Kidney tubule cell (primary cell): ENCODE results near the gene MXD1.
"Not testable (repeated sequence)": the region's sequence is repeated elsewhere in the genome, so short reads cannot be mapped to it uniquely, and the experiment has no call there.

Experiments used
- DNase-seq: peaks from one replicate; pipeline ENCODE4 v3.0.0-alpha.2; 2018; ENCODE audit warnings: low spot score

The MXD1 gene

DNA sequence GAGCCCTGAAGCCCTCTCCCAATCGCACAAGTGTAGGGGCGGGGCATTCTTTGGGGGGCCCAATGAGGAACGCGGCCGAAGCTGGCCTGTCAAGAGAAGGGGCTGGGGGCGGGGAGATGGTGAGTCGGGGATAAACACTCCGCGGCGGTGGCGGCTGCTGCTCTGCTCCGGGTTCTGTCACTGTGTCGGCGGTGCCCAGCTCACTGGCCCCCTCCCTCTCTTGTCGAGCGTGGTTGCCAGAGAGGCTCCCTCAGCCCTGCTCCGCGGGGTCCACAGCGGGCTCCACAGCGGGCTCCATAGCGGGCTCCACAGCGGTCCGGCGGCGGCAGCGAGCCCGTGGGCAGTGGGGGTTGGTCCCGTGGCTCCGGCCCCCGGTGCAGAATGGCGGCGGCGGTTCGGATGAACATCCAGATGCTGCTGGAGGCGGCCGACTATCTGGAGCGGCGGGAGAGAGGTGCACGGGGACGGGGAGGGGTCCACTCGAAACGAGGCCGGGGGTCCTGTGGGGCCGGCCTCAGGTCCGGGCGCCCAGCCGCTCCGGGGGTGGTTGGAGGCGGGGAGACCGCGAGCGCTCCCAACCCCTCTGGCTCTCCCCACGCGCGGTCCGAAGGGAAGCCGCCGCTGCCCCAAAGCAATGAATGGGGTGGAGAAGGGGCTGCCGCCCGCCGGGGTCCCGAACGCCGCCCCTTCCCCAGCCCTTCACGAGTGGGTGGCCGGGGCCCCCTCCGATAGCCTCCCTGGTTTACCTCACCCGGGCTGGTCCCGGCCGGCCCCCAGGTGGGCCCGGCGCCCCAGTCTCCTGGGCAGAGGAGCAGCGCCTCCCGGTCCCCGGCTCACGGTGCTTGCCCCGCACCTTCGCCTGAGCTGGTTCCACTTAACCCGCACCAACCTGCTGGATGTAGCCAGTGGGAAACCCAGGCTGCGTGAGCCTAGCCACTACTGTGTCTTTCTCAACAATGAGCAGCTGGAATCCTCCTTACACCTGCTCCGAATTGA, at the start of gene MXD1:
Gene MXD1, plus strand, starts transcription at position 160 of the 996 bp plus-strand sequence. Its CDS starts 222 bp downstream, at position 382.
- DNase-seq: peak; percentile 20

- DNase-seq: no peak
Measured at GRCh38 chr2:69888451-69888850, 26.5 kb upstream of the MXD1 start.

GRCh38 chr2:69889302-69889701, 25.6 kb upstream of the MXD1 start:
- DNase-seq: no peak

DNA sequence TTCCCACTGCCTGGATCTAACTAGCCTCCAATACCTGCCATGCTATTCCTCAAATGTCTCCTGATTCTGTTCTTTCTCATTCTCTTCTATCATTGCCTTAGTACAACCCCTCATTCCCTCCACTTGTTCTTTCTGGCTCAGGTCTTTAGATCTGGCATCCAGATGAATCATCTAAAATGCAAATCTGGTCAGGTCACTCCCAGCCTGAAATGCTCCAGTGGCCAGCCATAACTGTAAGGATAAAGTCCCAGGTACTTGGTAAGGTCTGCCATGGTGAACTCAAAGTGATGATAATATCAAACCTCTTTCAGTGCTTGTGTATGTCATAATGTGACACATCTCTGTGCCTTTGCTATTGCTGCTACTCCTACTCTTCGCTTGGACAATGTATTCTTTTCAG, 24.0 kb upstream of the MXD1 start:
- peak; percentile 56 for DNase-seq

DNA sequence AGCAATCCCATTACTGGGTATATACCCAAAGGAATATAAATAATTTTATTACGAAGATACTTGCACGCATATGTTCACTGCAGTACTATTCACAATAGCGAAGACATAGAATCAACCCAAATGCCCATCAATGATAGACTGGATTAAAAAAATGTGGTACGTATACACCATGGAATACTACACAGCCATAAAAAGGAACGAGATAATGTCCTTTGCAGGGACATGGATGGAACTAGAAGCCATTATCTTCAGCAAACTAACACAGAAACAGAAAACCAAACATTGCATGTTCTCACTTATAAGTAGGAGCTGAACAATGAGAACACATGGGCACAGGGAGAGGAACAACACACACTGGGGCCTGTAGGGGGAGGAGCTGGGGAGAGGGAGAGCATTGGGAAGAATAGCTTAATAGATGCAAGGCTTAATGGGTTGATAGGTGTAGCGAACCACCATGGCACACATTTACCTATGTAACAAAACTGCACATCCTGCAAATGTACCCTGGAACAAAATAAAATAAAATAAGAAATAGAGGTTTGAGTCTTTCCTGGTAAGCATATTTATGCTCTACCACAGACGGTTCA, 22.0 kb upstream of the MXD1 start:
- DNase-seq: not testable (repeated sequence)

DNA sequence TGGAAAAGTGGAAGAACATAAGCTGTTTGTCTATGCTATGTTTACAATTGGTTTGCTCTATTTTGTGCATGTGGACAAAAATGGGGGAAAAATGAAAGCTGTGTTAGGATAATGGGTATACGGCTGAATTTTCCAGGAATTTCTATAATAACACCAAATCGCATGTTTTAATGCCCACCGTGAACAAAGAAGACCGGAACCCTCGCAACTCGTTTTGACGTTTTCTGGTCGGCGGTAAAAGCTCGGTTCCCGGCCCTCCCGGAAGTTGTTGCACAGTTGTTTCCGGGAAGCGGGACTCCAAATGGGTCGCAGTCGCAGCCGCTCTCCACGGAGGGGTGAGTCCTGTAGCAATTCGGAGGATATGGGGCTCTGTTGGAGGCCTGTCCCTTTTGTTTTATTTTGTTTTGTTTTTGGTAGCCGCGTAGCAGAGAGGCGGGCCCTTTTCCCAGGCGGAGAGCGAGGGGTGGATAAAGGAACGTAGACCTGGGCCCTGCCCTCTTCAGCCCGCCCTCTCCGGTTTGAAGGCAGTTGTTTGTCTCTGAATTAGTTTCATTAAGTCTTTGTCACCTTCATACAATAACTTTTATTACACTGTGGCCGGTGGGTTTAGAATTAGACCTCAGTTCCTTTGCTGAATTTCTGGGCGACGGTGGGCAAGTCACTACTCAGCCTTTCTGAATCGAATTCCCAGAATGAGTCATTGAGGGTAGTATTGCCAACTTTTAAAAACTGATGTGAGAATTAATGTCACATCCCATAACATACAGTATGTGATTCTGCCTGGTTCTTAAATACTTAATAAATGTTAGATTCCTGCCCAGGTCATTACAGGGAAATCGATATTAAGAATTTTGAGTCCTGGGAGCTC, 21.0 kb upstream of the MXD1 start, which contains the start of gene SNRNP27:
Gene SNRNP27, plus strand, starts transcription at position 273 of the 868 bp plus-strand sequence. Its CDS starts 29 bp downstream, at position 302.
- peak; percentile 81 for DNase-seq

DNA sequence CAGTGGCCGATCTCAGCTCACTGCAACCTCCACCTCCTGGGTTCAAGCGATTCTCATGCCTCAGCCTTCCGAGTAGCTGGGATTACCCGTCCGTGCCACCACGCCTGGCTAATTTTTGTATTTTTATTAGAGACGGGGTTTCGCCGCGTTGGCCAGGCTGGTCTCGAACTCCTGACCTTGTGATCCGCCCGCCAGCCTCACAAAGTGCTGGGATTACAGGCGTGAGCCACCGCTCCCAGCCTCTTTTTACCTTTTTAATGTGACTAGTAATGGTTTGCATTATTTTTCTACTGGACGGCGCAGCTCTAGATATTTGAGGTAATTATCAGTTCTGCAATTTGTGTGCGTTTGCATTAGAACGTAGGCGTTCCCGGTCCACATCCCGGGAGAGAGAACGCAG, 20.2 kb upstream of the MXD1 start:
- not testable (repeated sequence) for DNase-seq

- no peak for DNase-seq
Measured at GRCh38 chr2:69902213-69902922, 12.5 kb upstream of the MXD1 start.

DNA sequence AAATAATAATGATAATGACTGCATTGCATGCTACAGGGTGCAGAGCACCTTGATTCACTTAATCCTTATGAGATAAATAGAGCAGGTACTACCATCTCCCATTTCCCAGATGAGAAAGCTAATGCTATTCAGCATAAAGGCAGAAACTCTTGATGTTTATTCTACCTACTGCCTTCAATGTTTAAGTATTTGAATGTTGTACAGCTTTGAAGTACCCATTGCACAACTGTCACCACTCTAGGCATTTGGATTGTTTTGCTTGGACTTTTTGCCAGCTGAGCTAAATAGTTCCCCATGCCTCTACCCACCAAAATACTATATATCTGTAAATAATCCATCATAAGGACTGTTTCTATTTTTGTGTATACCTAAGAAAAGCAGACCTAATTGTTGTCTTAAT, 7.7 kb upstream of the MXD1 start:
- no peak for DNase-seq

DNA sequence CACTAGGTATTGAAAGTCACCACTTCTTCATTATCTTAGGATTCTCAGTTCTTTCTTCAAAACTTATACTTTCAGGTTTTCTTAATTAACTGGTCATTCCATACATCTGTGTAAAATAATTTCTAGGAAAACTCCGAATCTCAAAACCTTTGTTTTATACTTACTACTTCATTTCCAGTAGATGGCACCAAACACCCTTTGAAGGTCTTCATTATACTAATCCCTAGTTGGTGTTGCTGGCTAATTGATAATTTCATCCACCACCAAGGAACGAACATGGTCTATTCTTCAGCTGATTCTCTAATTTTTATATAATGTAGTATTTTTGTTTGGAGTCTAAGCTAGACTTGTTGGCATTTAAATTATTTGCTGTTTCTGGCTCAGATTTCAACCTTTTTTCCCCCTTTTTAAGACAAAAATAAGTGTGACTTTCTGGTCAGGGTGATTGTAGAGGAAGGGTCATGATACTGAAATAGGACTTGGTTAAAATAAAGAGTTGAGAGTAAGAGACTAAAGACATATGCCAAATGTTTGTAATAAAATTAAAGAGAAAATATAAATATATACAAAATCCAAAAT, 2.8 kb upstream of the MXD1 start:
- peak; percentile 66 for DNase-seq

DNA sequence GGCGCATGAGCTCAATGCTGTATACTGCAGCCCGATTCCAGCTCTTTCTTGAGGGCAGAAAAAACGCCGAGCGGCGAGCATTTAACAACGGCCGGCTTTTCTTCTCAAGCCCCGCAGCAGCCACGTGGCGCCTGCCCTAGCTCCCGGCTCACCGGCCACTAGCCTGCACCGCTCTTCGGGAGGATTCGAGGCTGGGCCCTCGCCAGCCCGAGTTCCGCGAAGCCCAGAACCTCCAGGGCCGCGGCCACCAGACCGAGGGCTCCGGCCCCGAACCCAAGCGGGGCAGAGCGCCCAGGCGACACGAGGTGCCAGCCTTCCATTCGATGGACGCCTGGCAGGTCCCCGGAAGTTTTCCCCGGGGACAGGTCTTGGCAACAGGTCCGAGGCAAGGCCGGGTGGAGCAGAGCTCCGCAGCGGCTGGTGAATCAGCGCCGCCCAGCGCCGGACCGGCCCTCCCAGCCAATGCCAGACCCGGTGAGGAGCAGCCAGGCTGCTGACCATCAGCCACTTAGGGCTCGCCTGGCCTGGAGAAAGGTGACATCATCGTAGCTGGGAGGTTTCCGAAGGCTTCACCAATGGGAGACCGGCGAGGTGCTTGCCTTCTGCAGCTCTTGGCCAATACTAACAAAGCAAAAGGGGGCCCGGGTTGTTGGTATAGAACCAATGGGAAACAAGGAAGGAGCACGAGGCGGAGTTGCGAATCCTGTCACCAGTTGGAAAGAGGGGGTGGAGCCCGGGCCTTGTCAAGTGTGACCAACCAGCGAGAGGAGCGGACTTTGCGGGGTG, 552 bp upstream of the MXD1 start:
- peak; percentile 100 for DNase-seq

- DNase-seq: no peak
Measured at GRCh38 chr2:69916106-69916505, 1.2 kb downstream of the MXD1 start.

DNA sequence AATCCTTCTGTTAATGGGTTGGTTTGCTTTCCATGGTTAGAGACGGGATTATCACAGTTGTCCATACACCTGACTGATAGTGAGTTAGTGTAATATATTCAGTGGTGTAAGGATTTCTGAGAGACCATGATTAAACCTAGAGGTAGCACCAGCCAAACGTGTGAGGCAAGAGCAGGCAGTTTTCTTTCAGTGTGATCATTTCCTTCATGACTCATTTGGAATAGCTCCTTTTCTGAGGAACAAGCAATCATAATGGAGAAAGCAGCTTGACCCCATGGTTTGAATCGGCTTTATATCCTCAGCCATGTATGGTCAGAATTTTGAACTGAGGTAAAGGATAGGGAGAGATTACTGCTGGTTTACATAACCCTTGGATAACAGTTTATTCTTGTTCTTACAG, 2.9 kb downstream of the MXD1 start:
- DNase-seq: peak; percentile 84

- no peak for DNase-seq
Measured at GRCh38 chr2:69918401-69918800, 3.5 kb downstream of the MXD1 start.

GRCh38 chr2:69923116-69923515, 8.2 kb downstream of the MXD1 start:
- no peak for DNase-seq

DNA sequence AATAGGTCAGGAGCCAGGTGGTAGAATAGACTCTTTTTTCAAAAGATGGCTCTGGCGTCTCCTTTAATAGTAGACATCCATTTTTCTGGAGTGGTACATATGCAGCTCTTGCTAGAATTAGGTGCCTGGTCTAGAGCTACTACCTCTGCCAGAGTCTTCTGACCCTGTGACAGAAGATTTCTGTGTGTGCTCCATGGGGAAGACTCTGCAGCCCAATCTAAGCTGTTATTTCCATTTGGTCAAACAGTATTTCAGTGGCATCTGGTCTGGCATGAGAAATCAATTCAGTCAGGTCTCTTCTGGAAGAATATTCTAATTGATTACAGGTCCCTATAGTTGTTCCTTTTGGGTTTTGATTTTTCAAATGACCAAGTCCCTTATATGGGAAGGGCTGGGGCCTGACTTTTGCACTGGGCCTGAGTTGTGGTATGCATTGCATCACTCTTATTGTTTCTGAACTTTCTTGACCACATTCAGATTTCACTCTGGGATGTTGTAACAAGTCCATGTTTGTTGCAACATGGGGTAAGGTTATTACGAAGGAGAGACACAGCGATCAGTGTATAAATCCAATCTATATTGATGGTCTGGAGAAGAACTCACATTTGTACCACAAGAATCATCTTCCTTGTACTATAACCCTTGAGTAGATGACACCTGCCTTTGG, 12.1 kb downstream of the MXD1 start:
- DNase-seq: no peak

GRCh38 chr2:69931832-69932595, 17.1 kb downstream of the MXD1 start:
- DNase-seq: no peak

DNA sequence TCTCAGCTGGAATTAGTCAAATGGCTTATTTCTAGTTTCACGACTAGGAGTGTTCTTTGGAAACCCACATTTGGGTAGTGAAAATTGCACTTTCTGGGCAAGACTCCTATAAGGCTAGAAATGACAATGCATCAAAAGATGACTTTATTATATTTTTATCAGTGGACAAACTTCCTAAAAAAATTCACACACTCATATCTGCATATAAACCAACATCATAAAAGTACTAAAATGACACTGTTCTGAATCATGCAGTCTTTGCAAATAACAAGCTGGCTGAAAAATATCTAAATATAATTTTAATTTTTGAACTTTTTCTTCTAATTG, 17.6 kb downstream of the MXD1 start:
- DNase-seq: no peak

DNA sequence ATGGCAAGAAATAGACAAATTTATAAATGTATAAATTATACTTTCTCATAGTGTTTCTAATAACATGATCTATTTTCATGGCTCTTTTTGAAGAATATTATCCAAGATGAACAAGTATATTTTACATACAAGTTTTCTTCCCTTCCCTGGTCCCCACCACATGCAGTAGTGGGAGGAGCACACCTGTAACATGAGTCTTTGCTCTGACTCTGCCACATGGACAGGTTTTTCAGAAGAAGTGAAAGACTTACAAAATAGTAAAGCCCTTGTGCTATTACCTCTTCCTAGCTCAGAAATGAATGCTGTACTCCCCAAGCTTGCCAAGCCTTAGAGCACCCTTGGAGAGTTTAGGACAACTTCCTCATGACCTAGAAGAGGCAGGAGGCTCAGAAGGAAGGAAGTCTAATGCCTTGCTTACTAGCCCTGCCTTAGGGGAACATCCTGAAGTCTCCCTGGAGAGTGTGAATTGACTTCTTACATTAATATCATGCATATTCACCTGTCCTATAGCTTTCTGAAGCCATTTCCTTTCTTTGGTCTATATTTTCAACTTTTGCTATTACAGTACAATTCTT, 18.4 kb downstream of the MXD1 start:
- DNase-seq: no peak
